Body of pancreas (tissue), 4 donors: ENCODE data around the gene LCA5L. TPM values are rescaled to one million over a fixed set of nuclear protein-coding genes. Genes with fewer than 3 reads are reported as not detected.
A peak's percentile ranks its signal among the peaks of the same experiment; 100 is the strongest.

Experiments used
- ATAC-seq: fragments of 150-250 bp; one replicate; pipeline ENCODE4 v1.9.1; 2016
- DNase-seq, 4 donors: peaks; one replicate each; pipeline ENCODE4 v3.0.0-alpha.2; 2019
- H3K27ac ChIP-seq, 4 donors: fragments of 200-600 bp; sonication (generic); 1 replicate in 3 of 4; 2 replicates in 1 of 4; pipeline versions ENCODE4 v1.5.1 to v1.6.1; 2016 to 2019; ENCODE audit warnings: mild to moderate bottlenecking in 1 of 4, mixed read lengths in 1 of 4, moderate library complexity in 1 of 4
- H3K27me3 ChIP-seq, 2 donors: fragments of 200-600 bp; sonication (generic); one replicate each; pipeline ENCODE4 v1.6.0; 2016; ENCODE audit warnings: mild to moderate bottlenecking in 1 of 2
- H3K36me3 ChIP-seq, 2 donors: fragments of 200-600 bp; sonication (generic); replicated peaks in 1 of 2; 2 replicates each; pipeline ENCODE4 v1.5.1; 2016; ENCODE audit warnings: low read depth in 2 of 2; ENCODE audit not compliant: insufficient read depth in 1 of 2
- H3K4me1 ChIP-seq: fragments of 200-600 bp; sonication (generic); one replicate; pipeline ENCODE4 v1.6.0; 2016
- H3K4me3 ChIP-seq, 2 donors: fragments of 200-600 bp; sonication (generic); 1 replicate in 1 of 2; 2 replicates in 1 of 2; pipeline ENCODE4 v1.5.1; 2016 to 2019
- H3K9me3 ChIP-seq, 3 donors: fragments of 200-600 bp; sonication (generic); 1 replicate in 2 of 3; 2 replicates in 1 of 3; pipeline ENCODE4 v1.5.1; 2016
- POLR2A ChIP-seq, 3 donors: fragments of 450-650 bp; IDR thresholded peaks; one replicate each; pipeline ENCODE4 v1.6.1; 2016; ENCODE audit warnings: antibody characterized with exemption in 3 of 3, mild to moderate bottlenecking in 2 of 3
- WGBS, 2 donors: methylation state at CpG; one replicate each; pipeline ENCODE4 v1.1.5; 2017; 5-methylcytosine and 5-hydroxymethylcytosine counted together
- intact Hi-C: fragments of 100-400 bp; cut with DNase I; formaldehyde crosslinking; loops from one replicate; pipeline ENCODE4 v1.15.1; 2023
- total RNA-seq, 2 donors: library from RNA; depleted of rRNA; stranded (reverse); fragments of >200 nt; gene quantifications; one replicate each; pipeline ENCODE4 v1.1.0, GENCODE V29; 2016
- TF ChIP-seq, protein P1 (sequence below), 7 experiments: fragments of 450-650 bp in 4 of 7; fragments of 200-600 bp in 3 of 7; sonication (generic) in 3 of 7; IDR thresholded peaks; one replicate each; pipeline ENCODE4 v1.5.1; 2016 to 2019; ENCODE audit warnings: antibody characterized with exemption in 7 of 7

Gene LCA5L
- total RNA-seq, 2 donors from 2014 or later = 0.78 to 1.3 TPM

DNA sequence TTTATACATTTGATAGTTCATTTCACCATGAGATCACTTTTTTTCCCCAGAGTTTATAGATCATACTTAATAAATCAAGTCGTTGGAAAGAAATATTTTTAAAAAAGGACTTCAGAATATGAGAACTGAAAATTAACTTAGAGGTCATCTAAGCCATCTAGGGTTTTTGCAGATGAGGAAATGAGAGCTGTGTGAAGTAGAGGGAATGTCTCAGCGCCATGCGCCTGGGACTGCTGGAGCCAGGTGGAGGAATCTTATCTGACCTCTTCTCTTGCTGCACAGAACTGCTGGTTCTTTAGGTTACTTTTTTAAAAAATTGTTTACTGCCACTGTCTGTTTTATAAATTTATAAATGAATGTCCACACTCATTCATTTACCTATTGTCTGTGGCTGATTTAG, 17.7 kb upstream of the LCA5L start:
- Histone ChIP-seq H3K4me1 (no peaks in the 10 kb centered on the region), H3K27ac (no peak overlapping the region), H3K27me3 (no peaks in the 10 kb centered on the region), H3K4me3 (no peak overlapping the region), H3K9me3 (no peaks in the 10 kb centered on the region), H3K36me3 (no peaks in the 10 kb centered on the region)
- intact Hi-C loops = no loop called here
- 73 to 81% methylated on average over 3 of the region's 3 CpGs for WGBS, 2 donors
- ATAC-seq (no peak), DNase-seq (no peak)
- TF ChIP-seq, protein P1, sequence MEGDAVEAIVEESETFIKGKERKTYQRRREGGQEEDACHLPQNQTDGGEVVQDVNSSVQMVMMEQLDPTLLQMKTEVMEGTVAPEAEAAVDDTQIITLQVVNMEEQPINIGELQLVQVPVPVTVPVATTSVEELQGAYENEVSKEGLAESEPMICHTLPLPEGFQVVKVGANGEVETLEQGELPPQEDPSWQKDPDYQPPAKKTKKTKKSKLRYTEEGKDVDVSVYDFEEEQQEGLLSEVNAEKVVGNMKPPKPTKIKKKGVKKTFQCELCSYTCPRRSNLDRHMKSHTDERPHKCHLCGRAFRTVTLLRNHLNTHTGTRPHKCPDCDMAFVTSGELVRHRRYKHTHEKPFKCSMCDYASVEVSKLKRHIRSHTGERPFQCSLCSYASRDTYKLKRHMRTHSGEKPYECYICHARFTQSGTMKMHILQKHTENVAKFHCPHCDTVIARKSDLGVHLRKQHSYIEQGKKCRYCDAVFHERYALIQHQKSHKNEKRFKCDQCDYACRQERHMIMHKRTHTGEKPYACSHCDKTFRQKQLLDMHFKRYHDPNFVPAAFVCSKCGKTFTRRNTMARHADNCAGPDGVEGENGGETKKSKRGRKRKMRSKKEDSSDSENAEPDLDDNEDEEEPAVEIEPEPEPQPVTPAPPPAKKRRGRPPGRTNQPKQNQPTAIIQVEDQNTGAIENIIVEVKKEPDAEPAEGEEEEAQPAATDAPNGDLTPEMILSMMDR (IDR thresholded peaks at IDR 0.05) = no peak
- no peak for TF ChIP-seq POLR2A (IDR thresholded peaks at IDR 0.05)

DNA sequence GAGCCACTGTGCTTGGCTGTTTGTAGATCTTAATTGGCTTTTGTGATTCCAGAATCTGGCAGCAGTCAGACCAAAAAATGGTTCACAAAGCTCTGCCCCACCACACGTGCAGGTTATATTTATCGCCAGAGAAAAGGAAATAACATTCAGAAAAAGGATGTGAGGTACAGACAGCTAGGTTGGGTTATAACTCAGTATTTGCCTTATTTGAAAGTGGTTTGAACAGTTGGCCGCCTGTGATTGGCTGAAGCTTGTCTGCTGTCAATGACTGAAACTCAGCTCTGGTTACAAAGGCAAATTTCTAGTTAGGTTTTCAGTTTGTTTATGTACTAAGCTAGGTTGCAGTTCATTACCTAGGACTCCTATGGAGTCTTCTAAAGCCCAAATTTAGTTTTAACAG, 15.8 kb upstream of the LCA5L start:
- no peak overlapping the region for H3K4me3 ChIP-seq
- intact Hi-C loops = no loop called here
- 85 to 86% methylated on average over 3 of the region's 3 CpGs for WGBS, 2 donors
- no peaks in the 10 kb centered on the region for H3K9me3 ChIP-seq
- no peak for ATAC-seq
- no peaks in the 10 kb centered on the region for H3K36me3 ChIP-seq
- H3K27ac ChIP-seq = no peak overlapping the region
- H3K27me3 ChIP-seq = no peaks in the 10 kb centered on the region
- TF ChIP-seq POLR2A (IDR thresholded peaks at IDR 0.05) = no peak
- TF ChIP-seq, protein P1 (IDR thresholded peaks at IDR 0.05) = no peak
- no peak for DNase-seq
- H3K4me1 ChIP-seq = no peaks in the 10 kb centered on the region

DNA sequence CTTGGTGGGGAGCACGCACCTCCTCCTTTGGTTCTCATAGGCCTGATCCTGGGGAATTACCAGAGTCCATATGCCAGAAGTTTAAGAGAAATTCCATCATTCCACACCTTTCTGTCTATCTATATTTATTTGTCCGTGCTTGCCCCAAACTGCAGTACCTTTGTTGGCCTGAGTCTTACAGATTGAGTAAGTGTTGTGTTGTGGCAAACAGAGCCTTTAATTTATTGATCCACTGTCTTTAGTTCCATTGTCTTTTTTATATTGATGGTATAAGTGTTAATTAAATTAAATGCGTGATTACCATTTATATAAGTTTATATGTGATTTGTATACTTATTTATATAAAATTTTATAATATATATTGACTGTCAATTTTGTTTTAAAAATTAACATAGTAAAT, 11.1 kb upstream of the LCA5L start:
- no peaks in the 10 kb centered on the region for H3K27me3 ChIP-seq
- intact Hi-C loops = no loop called here
- H3K9me3 ChIP-seq = no peaks in the 10 kb centered on the region
- WGBS, 2 donors = 80 to 84% methylated on average over 3 of the region's 3 CpGs
- no peak overlapping the region for H3K27ac ChIP-seq
- no peak for DNase-seq
- no peak for ATAC-seq
- H3K36me3 ChIP-seq = no peaks in the 10 kb centered on the region
- no peak overlapping the region for H3K4me3 ChIP-seq
- no peaks in the 10 kb centered on the region for H3K4me1 ChIP-seq
- TF ChIP-seq, protein P1 (IDR thresholded peaks at IDR 0.05) = peak in 3 of 7 experiments; percentile 18 to 40 (median 19)
- TF ChIP-seq POLR2A (IDR thresholded peaks at IDR 0.05) = no peak

DNA sequence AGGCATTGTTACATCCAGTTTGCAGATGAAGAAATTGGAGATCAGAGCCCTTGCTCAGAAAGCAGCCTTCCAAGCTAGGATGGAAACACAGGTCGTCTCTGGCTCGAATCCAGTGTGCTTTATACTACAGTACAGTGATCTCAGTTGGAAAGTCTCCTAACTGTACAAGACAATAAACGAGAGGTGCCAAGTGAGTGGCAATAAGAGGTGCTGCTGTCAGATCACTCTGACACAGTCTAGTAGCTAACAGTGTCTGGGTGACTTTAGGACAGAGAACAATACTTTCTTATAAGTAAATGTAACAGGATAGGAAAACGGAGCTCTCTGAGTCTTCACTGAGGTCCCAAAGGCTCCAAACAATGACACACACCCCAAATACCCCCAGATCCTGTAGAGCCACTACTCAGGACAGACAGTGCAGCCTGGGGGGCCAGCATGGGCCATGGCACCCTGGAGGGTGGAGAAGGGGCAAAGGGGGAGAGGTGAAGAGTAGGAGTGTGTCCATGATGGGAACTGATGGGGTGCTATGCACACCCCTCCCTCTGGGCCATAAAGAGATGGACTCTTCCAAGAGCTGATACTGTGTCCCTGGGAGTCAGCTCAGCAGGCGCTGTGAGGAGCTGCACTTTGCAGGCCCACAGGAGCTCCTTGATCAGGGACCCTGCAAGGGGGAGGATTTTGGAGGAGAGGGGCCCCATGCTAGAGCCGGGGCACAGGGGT, 9.5 kb upstream of the LCA5L start:
- WGBS, 2 donors = 61 to 66% methylated on average over 5 to 6 of the region's 6 CpGs
- Histone ChIP-seq H3K27me3 (no peaks in the 10 kb centered on the region), H3K36me3 (no peaks in the 10 kb centered on the region), H3K4me3 (no peak overlapping the region), H3K27ac (no peak overlapping the region), H3K4me1 (peaks cover 7% of the 10 kb centered on the region), H3K9me3 (no peaks in the 10 kb centered on the region)
- intact Hi-C loops = no loop called here
- no peak for TF ChIP-seq POLR2A (IDR thresholded peaks at IDR 0.05)
- TF ChIP-seq, protein P1 (IDR thresholded peaks at IDR 0.05) = no peak
- ATAC-seq (no peak), DNase-seq (no peak)

DNA sequence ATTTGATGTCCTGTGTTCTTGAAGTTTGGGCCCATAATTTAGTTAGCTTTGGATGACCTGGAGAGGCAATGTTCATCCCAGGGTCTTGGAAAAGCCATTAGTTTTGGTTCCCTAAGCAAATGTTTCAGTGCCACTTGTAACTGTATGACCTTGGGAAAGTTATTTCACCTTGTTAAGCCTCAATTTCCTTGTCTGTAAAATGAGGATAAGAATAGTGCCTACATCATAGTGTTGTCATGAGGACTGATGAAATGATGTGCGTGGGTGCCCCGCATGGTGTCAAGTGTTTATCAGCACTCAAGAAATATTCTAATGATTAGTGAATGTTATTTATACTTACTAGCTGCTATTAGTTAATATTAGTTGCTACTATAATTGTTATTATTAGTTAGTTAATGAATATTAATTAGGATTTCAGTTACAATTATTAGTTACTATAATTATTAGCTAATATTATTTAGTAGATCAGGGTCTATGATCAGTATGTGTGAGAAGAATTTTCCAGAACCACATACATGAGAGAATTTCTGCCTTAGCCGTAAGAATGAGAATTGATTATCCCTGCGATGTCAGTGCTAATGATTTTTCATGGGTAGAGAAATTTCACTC, 8.1 kb upstream of the LCA5L start:
- intact Hi-C loops = no loop called here
- no peak for TF ChIP-seq POLR2A (IDR thresholded peaks at IDR 0.05)
- TF ChIP-seq, protein P1 (IDR thresholded peaks at IDR 0.05) = no peak
- DNase-seq (no peak), ATAC-seq (no peak)
- H3K4me1 ChIP-seq = peaks cover 8% of the 10 kb centered on the region
- H3K36me3 ChIP-seq = no peaks in the 10 kb centered on the region
- no peaks in the 10 kb centered on the region for H3K9me3 ChIP-seq
- no peaks in the 10 kb centered on the region for H3K27me3 ChIP-seq
- no peak overlapping the region for H3K27ac ChIP-seq
- no peak overlapping the region for H3K4me3 ChIP-seq
- 91 to 92% methylated on average over 4 of the region's 4 CpGs for WGBS, 2 donors
